Posterior vena cava (tissue), 2 donors: ENCODE results near the gene MTERF1. TPM values are rescaled to one million over a fixed set of nuclear protein-coding genes. Genes with fewer than 3 reads are reported as not detected.

Source experiments
- DNase-seq: peaks from one replicate; pipeline ENCODE4 v3.0.0-alpha.2; 2020; ENCODE audit warnings: low spot score
- intact Hi-C, 2 donors: fragments of 100-400 bp; cut with DNase I; formaldehyde crosslinking; loops; one replicate each; pipeline versions ENCODE4 v1.14.1 to v1.14.2; 2022 to 2023
- total RNA-seq, 2 donors: library from RNA; stranded (reverse); fragmentation: NEBNext Ultra II Directional; extraction: Animal tissue kit (Norgen Biotek cat#: 25700); gene quantifications; one replicate each; pipeline ENCODE4 v1.2.1, GENCODE V29; 2021
- donor health status: DM: yes; HTN: yes; CAD: no.
- donor health status: DM: yes; HTN: yes; CAD: no.

Gene MTERF1
- total RNA-seq, 2 donors from 2014 or later, result 9.2 to 13.6 TPM

- no peak for DNase-seq
- intact Hi-C loops, result no loop called here
Measured at GRCh38 chr7:91843831-91844230, 36.7 kb downstream of the MTERF1 start.

GRCh38 chr7:91838439-91838838 lies 42.1 kb downstream of the MTERF1 start:
- no peak for DNase-seq
- intact Hi-C loops, result no loop called here

- DNase-seq, result no peak
- intact Hi-C loops, result no loop called here
Measured at GRCh38 chr7:91837397-91838070, 43.0 kb downstream of the MTERF1 start.

- intact Hi-C loops, result no loop called here
Measured at GRCh38 chr7:91835826-91836368, 44.6 kb downstream of the MTERF1 start.

GRCh38 chr7:91835091-91835825 lies 45.2 kb downstream of the MTERF1 start:
- DNase-seq, result no peak
- intact Hi-C loops, result no loop called here

More at GRCh38 chr7:91835826-91836368, 44.6 kb downstream of the MTERF1 start:
- DNase-seq, result no peak

GRCh38 chr7:91832493-91833045 lies 47.9 kb downstream of the MTERF1 start:
- intact Hi-C loops, result no loop called here
- no peak for DNase-seq

GRCh38 chr7:91827169-91827568 lies 53.3 kb downstream of the MTERF1 start:
- intact Hi-C loops, result no loop called here
- DNase-seq, result no peak

GRCh38 chr7:91826377-91826776 lies 54.1 kb downstream of the MTERF1 start:
- no peak for DNase-seq
- intact Hi-C loops, result no loop called here

- intact Hi-C loops, result no loop called here
- no peak for DNase-seq
Measured at GRCh38 chr7:91824201-91824600, 56.3 kb downstream of the MTERF1 start.

Other genes with a start within 250 kb of the MTERF1 start
- 10 to 100 TPM; 45.1 to 46.9 TPM for gene AKAP9, start 60.2 kb upstream of the MTERF1 start, total RNA-seq